HepG2 (cell line): ENCODE results near the gene STH.

Experiments used
- ETV6 ChIP-seq: sonication (generic); formaldehyde crosslinking; conservative IDR thresholded peaks from 2 replicates; pipeline ENCODE4 v1.4.0; 2020; ENCODE audit warnings: missing genetic modification reagents
- KDM2A ChIP-seq: sonication (generic); formaldehyde crosslinking; IDR thresholded peaks from 2 replicates; pipeline ENCODE4 v1.4.0; 2020; ENCODE audit warnings: low read depth, missing genetic modification reagents, borderline replicate concordance
- MXI1 ChIP-seq: IDR thresholded peaks from 3 replicates; pipeline ENCODE4 v1.6.1; 2012; ENCODE audit warnings: low read depth, low read length, inconsistent platforms, borderline replicate concordance
- PHB2 ChIP-seq: fragments of 450-650 bp; IDR thresholded peaks from 2 replicates; pipeline ENCODE4 v1.6.1; 2018; ENCODE audit not compliant: partially characterized antibody
- POLR2AphosphoS5 ChIP-seq: IDR thresholded peaks from 2 replicates; pipeline ENCODE4 v1.6.1; 2012; ENCODE audit warnings: low read depth, low read length
- RAD51 ChIP-seq: fragments of 450-650 bp; IDR thresholded peaks from 2 replicates; pipeline ENCODE4 v1.6.1; 2016; ENCODE audit warnings: borderline replicate concordance
- SIX4 ChIP-seq: sonication (generic); formaldehyde crosslinking; IDR thresholded peaks from 2 replicates; pipeline ENCODE4 v1.4.0; 2020; ENCODE audit warnings: missing genetic modification reagents
- STAT5B ChIP-seq: sonication (generic); formaldehyde crosslinking; IDR thresholded peaks from 2 replicates; pipeline ENCODE4 v1.4.0; 2020; ENCODE audit warnings: missing genetic modification reagents
- ZNF282 ChIP-seq: fragments of 450-650 bp; IDR thresholded peaks from 2 replicates; pipeline ENCODE4 v1.6.1; 2018; ENCODE audit not compliant: partially characterized antibody
- TF ChIP-seq, protein P1 (sequence below): sonication (generic); formaldehyde crosslinking; IDR thresholded peaks from 2 replicates; pipeline ENCODE4 v1.5.0; 2020; ENCODE audit warnings: mild to moderate bottlenecking, missing genetic modification reagents, moderate library complexity

DNA sequence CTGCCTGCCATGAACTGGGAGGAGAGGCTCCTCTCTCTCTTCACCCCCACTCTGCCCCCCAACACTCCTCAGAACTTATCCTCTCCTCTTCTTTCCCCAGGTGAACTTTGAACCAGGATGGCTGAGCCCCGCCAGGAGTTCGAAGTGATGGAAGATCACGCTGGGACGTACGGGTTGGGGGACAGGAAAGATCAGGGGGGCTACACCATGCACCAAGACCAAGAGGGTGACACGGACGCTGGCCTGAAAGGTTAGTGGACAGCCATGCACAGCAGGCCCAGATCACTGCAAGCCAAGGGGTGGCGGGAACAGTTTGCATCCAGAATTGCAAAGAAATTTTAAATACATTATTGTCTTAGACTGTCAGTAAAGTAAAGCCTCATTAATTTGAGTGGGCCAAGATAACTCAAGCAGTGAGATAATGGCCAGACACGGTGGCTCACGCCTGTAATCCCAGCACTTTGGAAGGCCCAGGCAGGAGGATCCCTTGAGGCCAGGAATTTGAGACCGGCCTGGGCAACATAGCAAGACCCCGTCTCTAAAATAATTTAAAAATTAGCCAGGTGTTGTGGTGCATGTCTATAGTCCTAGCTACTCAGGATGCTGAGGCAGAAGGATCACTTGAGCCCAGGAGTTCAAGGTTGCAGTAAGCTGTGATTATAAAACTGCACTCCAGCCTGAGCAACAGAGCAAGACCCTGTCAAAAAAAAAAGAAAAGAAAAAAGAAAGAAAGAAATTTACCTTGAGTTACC is 36.7 kb upstream of the STH start:
- TF ChIP-seq, protein P1, sequence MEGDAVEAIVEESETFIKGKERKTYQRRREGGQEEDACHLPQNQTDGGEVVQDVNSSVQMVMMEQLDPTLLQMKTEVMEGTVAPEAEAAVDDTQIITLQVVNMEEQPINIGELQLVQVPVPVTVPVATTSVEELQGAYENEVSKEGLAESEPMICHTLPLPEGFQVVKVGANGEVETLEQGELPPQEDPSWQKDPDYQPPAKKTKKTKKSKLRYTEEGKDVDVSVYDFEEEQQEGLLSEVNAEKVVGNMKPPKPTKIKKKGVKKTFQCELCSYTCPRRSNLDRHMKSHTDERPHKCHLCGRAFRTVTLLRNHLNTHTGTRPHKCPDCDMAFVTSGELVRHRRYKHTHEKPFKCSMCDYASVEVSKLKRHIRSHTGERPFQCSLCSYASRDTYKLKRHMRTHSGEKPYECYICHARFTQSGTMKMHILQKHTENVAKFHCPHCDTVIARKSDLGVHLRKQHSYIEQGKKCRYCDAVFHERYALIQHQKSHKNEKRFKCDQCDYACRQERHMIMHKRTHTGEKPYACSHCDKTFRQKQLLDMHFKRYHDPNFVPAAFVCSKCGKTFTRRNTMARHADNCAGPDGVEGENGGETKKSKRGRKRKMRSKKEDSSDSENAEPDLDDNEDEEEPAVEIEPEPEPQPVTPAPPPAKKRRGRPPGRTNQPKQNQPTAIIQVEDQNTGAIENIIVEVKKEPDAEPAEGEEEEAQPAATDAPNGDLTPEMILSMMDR (CRISPR knock-in tag) = no peak
- TF ChIP-seq MXI1 (no peak), RAD51 (no peak), PHB2 (no peak), STAT5B (CRISPR knock-in tag) (no peak), KDM2A (no peak), ETV6 (no peak), SIX4 (CRISPR knock-in tag) (no peak), POLR2AphosphoS5 (no peak), ZNF282 (no peak)
